ENCODE measurements around the gene AUTS2. TPM values are rescaled to one million over a fixed set of nuclear protein-coding genes. Genes with fewer than 3 reads are reported as not detected.

AUTS2 gene
- total and polyA plus RNA-seq, 11 donors, result 3.4 to 14.0 (median 7.3) TPM

DNA sequence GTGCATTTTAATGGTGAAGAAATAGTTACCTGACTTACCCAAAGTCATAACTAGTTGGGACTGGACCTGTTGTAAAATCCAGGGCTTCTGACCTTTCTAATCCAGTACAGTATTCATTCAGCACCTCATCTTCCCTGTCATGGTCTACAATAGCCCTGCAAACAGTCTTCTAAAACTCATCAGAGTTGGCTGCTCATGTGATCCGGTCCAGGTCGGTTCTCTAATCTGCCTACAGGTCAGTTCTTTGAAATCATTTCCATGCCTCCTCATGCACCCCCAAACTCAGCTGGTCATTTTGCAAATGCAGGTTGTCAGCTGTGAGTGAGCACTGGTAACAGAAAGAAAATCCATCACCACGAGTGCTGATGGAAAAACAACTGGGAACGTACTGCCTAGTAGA, 1082.0 kb downstream of the AUTS2 start:
- WGBS, 4 donors, result 92 to 97% (median 96%) methylated on average over 4 of the region's 4 CpGs
- no peak for TF ChIP-seq POLR2A (IDR thresholded peaks at IDR 0.05)
- TF ChIP-seq, protein P1, sequence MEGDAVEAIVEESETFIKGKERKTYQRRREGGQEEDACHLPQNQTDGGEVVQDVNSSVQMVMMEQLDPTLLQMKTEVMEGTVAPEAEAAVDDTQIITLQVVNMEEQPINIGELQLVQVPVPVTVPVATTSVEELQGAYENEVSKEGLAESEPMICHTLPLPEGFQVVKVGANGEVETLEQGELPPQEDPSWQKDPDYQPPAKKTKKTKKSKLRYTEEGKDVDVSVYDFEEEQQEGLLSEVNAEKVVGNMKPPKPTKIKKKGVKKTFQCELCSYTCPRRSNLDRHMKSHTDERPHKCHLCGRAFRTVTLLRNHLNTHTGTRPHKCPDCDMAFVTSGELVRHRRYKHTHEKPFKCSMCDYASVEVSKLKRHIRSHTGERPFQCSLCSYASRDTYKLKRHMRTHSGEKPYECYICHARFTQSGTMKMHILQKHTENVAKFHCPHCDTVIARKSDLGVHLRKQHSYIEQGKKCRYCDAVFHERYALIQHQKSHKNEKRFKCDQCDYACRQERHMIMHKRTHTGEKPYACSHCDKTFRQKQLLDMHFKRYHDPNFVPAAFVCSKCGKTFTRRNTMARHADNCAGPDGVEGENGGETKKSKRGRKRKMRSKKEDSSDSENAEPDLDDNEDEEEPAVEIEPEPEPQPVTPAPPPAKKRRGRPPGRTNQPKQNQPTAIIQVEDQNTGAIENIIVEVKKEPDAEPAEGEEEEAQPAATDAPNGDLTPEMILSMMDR (IDR thresholded peaks at IDR 0.05), result no peak
- no peaks in the 10 kb centered on the region for H3K9me3 ChIP-seq
- no peaks in the 10 kb centered on the region for H3K27me3 ChIP-seq
- intact Hi-C loops (cut with DNase I), result no loop called here
- ATAC-seq (no peak), DNase-seq (no peak)
- peak overlapping the region in 1 of 12 donors; percentile 50 for H3K27ac ChIP-seq
- peaks cover 0 to 30% (median 0%) of the 10 kb centered on the region in 12 donors for H3K4me1 ChIP-seq
- H3K36me3 ChIP-seq, result no peaks in the 10 kb centered on the region
- no peak overlapping the region for H3K4me3 ChIP-seq

DNA sequence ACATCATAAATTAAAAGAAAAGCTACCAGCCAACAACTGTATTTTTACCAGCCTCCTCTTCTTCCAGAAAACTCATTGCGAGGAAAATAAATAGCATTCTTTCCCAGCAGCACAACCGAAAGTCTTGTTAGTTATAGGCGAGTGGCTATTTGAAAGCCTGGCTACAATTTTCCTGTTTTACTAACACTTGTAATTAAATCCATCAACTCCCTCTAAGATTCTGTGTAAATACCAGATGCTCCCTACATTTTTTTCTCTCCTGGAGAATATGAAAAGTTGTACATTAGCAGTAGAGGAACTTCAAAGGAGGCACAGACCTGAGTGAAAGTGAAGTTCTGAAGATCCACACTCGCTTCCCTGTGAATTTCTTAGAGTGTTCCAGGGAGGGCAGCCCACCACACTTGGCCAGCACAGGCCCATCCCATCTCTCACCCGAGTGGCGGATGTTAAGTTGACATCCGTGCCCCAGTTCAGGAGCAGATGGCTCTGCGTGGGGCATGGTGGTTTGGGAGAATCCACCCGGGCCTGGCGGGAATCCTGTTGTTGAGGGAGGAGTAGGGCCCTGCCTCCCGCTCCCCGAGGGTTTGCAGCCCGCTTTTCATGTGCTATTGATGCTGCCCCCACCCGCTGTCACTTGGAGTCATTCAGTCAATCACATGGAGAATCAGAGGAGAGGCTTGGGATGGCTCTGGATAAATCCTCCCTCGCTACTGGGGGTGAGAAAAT, 1082.6 kb downstream of the AUTS2 start:
- WGBS, 4 donors, result 95 to 99% (median 96%) methylated on average over 12 to 15 of the region's 15 CpGs
- no peaks in the 10 kb centered on the region for H3K27me3 ChIP-seq
- no peaks in the 10 kb centered on the region for H3K36me3 ChIP-seq
- no peak overlapping the region for H3K27ac ChIP-seq
- TF ChIP-seq, protein P1 (IDR thresholded peaks at IDR 0.05), result no peak
- TF ChIP-seq POLR2A (IDR thresholded peaks at IDR 0.05), result no peak
- H3K9me3 ChIP-seq, result no peaks in the 10 kb centered on the region
- H3K4me3 ChIP-seq, result no peak overlapping the region
- intact Hi-C loops (cut with DNase I), result no loop called here
- ATAC-seq (no peak), DNase-seq (no peak)
- H3K4me1 ChIP-seq, result peaks cover 0 to 30% (median 0%) of the 10 kb centered on the region in 12 donors

DNA sequence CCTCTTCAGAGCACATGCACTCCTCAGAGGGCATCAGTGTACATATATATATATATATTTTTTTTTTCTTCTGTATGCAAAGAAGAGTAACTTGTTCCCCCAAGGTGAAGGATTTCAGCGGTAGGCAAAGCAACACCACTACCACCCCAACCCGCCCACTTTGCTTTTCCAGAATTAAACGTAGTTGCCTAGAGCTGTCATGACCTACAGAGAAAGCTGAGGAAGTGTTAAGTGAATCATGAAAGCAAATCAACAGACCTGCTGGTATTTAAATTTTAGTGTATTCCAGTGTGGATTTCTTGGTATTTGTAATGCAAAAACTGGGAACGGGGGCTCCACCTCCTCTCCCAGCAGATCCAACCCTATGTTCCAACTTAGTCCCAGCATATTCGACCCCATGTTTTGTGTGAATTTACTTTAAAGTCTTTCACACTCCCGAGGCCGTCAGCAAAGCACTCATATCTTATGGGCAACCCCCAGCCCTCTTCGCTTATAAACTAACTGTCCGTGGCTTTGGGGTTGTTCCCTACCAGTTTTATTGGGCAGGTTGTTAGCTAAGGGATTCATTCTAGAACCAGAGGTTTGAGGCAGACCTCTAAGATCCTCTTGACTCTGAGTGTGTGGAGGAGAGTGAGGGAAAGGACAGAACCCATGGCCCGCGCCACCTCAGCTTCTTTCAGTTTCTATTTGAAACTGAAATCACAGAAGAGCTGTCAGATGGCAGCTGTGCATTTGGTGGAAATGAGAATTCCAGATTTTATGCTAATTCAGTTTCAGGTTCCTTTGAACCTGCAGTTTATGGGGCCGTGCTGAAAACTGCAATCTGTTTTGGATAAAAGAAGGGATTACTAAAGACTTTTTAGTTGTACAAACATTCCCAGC, 1083.4 kb downstream of the AUTS2 start:
- H3K27ac ChIP-seq, result no peak overlapping the region
- WGBS, 4 donors, result 73 to 78% (median 77%) methylated on average over 12 of the region's 12 CpGs
- ATAC-seq, result peak in 1 of 4 donors; percentile 53
- TF ChIP-seq POLR2A (IDR thresholded peaks at IDR 0.05), result no peak
- TF ChIP-seq, protein P1 (IDR thresholded peaks at IDR 0.05), result no peak
- intact Hi-C loops (cut with DNase I), result no loop called here
- no peaks in the 10 kb centered on the region for H3K27me3 ChIP-seq
- H3K4me3 ChIP-seq, result peak overlapping the region in 9 of 12 donors; percentile 1 to 34 (median 20)
- no peaks in the 10 kb centered on the region for H3K36me3 ChIP-seq
- H3K4me1 ChIP-seq, result peaks cover 0 to 30% (median 0%) of the 10 kb centered on the region in 12 donors
- no peaks in the 10 kb centered on the region for H3K9me3 ChIP-seq
- no peak for DNase-seq

DNA sequence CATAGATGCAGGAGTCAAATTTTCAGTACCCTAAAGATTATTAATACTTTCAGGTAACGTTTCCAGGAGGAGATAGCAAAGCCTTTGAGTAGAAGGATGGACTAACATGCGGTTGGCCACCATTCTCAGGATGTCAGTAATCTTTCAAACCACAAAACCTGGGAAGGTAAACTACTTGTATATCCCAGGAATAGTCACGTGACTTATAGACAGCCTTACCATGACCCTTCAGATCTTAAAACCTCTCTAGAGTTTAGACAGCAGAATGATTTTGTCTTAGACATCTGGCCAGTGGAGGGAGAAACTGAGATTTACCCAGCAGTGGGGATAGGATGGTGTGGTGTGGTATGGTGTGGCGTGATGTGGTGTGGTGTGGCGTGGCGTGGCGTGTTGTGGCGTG, 1085.9 kb downstream of the AUTS2 start:
- WGBS, 4 donors, result 95 to 98% (median 98%) methylated on average over 8 of the region's 8 CpGs
- no peak overlapping the region for H3K4me3 ChIP-seq
- no peaks in the 10 kb centered on the region for H3K9me3 ChIP-seq
- no peak for ATAC-seq
- H3K4me1 ChIP-seq, result peaks cover 0 to 20% (median 0%) of the 10 kb centered on the region in 12 donors
- DNase-seq, result no peak
- H3K36me3 ChIP-seq, result no peaks in the 10 kb centered on the region
- intact Hi-C loops (cut with DNase I), result no loop called here
- TF ChIP-seq POLR2A (IDR thresholded peaks at IDR 0.05), result no peak
- TF ChIP-seq, protein P1 (IDR thresholded peaks at IDR 0.05), result no peak
- H3K27ac ChIP-seq, result no peak overlapping the region
- H3K27me3 ChIP-seq, result no peaks in the 10 kb centered on the region
